ENCODE results near the gene BEAN1.
"Not testable (repeated sequence)": the region's sequence is repeated elsewhere in the genome, so short reads cannot be mapped to it uniquely, and the experiment has no call there.

The BEAN1 gene

GRCh38 chr16:66444049-66444481 is 17.0 kb downstream of the BEAN1 start:
- Histone ChIP-seq H3K4me3 (ENCODE audit: low read length in 2 of 2) (no peak overlapping the region), H3K27ac (ENCODE audit: low read length) (no peak overlapping the region), H3K9me3 (ENCODE audit: control insufficient read depth in 2 of 2, low read length in 2 of 2) (no peaks in the 10 kb centered on the region), H3K4me1 (ENCODE audit: control insufficient read depth, insufficient read depth, low read length) (no peaks in the 10 kb centered on the region), H3K27me3 (ENCODE audit: control insufficient read depth in 1 of 2, insufficient read depth in 2 of 2, low read length in 2 of 2) (peaks cover 2 to 9% of the 10 kb centered on the region in 2 donors), H3K36me3 (ENCODE audit: control insufficient read depth in 2 of 2, insufficient read depth in 2 of 2, low read length in 2 of 2) (no peaks in the 10 kb centered on the region), H3K9ac (ENCODE audit: low read length in 2 of 2) (no peak overlapping the region)

GRCh38 chr16:66446737-66447136 is 19.6 kb downstream of the BEAN1 start:
- Histone ChIP-seq H3K4me3 (ENCODE audit: low read length in 2 of 2) (no peak overlapping the region), H3K4me1 (ENCODE audit: control insufficient read depth, insufficient read depth, low read length) (no peaks in the 10 kb centered on the region), H3K9me3 (ENCODE audit: control insufficient read depth in 2 of 2, low read length in 2 of 2) (no peaks in the 10 kb centered on the region), H3K27me3 (ENCODE audit: control insufficient read depth in 1 of 2, insufficient read depth in 2 of 2, low read length in 2 of 2) (peaks cover 0 to 6% of the 10 kb centered on the region in 2 donors), H3K36me3 (ENCODE audit: control insufficient read depth in 2 of 2, insufficient read depth in 2 of 2, low read length in 2 of 2) (no peaks in the 10 kb centered on the region), H3K9ac (ENCODE audit: low read length in 2 of 2) (no peak overlapping the region), H3K27ac (ENCODE audit: low read length) (no peak overlapping the region)

- Histone ChIP-seq H3K27me3 (ENCODE audit: control insufficient read depth in 1 of 2, insufficient read depth in 2 of 2, low read length in 2 of 2) (peaks cover 0 to 6% of the 10 kb centered on the region in 2 donors), H3K9me3 (ENCODE audit: control insufficient read depth in 2 of 2, low read length in 2 of 2) (no peaks in the 10 kb centered on the region), H3K4me1 (ENCODE audit: control insufficient read depth, insufficient read depth, low read length) (no peaks in the 10 kb centered on the region), H3K36me3 (ENCODE audit: control insufficient read depth in 2 of 2, insufficient read depth in 2 of 2, low read length in 2 of 2) (no peaks in the 10 kb centered on the region), H3K27ac (ENCODE audit: low read length) (no peak overlapping the region), H3K9ac (ENCODE audit: low read length in 2 of 2) (no peak overlapping the region), H3K4me3 (ENCODE audit: low read length in 2 of 2) (no peak overlapping the region)
Measured at GRCh38 chr16:66447491-66447890, 20.4 kb downstream of the BEAN1 start.

- Histone ChIP-seq H3K9ac (ENCODE audit: low read length in 2 of 2) (no peak overlapping the region), H3K9me3 (ENCODE audit: control insufficient read depth in 2 of 2, low read length in 2 of 2) (no peaks in the 10 kb centered on the region), H3K4me1 (ENCODE audit: control insufficient read depth, insufficient read depth, low read length) (no peaks in the 10 kb centered on the region), H3K27me3 (ENCODE audit: control insufficient read depth in 1 of 2, insufficient read depth in 2 of 2, low read length in 2 of 2) (no peaks in the 10 kb centered on the region), H3K27ac (ENCODE audit: low read length) (no peak overlapping the region), H3K4me3 (ENCODE audit: low read length in 2 of 2) (no peak overlapping the region), H3K36me3 (ENCODE audit: control insufficient read depth in 2 of 2, insufficient read depth in 2 of 2, low read length in 2 of 2) (no peaks in the 10 kb centered on the region)
Measured at GRCh38 chr16:66451548-66451947, 24.5 kb downstream of the BEAN1 start.

- not testable (repeated sequence) for H3K4me3 ChIP-seq (ENCODE audit: low read length in 2 of 2); H3K4me1 ChIP-seq (ENCODE audit: control insufficient read depth, insufficient read depth, low read length); H3K27me3 ChIP-seq (ENCODE audit: control insufficient read depth in 1 of 2, insufficient read depth in 2 of 2, low read length in 2 of 2); H3K9ac ChIP-seq (ENCODE audit: low read length in 2 of 2); H3K27ac ChIP-seq (ENCODE audit: low read length); H3K9me3 ChIP-seq (ENCODE audit: control insufficient read depth in 2 of 2, low read length in 2 of 2); H3K36me3 ChIP-seq (ENCODE audit: control insufficient read depth in 2 of 2, insufficient read depth in 2 of 2, low read length in 2 of 2)
Measured at GRCh38 chr16:66453230-66453629, 26.1 kb downstream of the BEAN1 start.

- H3K4me3 ChIP-seq (ENCODE audit: low read length in 2 of 2) = no peak overlapping the region
- peaks cover 11 to 20% of the 10 kb centered on the region in 2 donors for H3K27me3 ChIP-seq (ENCODE audit: control insufficient read depth in 1 of 2, insufficient read depth in 2 of 2, low read length in 2 of 2)
- H3K9ac ChIP-seq (ENCODE audit: low read length in 2 of 2) = no peak overlapping the region
- H3K27ac ChIP-seq (ENCODE audit: low read length) = no peak overlapping the region
- no peaks in the 10 kb centered on the region for H3K36me3 ChIP-seq (ENCODE audit: control insufficient read depth in 2 of 2, insufficient read depth in 2 of 2, low read length in 2 of 2)
- H3K9me3 ChIP-seq (ENCODE audit: control insufficient read depth in 2 of 2, low read length in 2 of 2) = no peaks in the 10 kb centered on the region
- no peaks in the 10 kb centered on the region for H3K4me1 ChIP-seq (ENCODE audit: control insufficient read depth, insufficient read depth, low read length)
Measured at GRCh38 chr16:66454751-66455150, 27.7 kb downstream of the BEAN1 start.

- Histone ChIP-seq H3K9me3 (ENCODE audit: control insufficient read depth in 2 of 2, low read length in 2 of 2) (no peaks in the 10 kb centered on the region), H3K4me1 (ENCODE audit: control insufficient read depth, insufficient read depth, low read length) (no peaks in the 10 kb centered on the region), H3K9ac (ENCODE audit: low read length in 2 of 2) (no peak overlapping the region), H3K27ac (ENCODE audit: low read length) (no peak overlapping the region), H3K4me3 (ENCODE audit: low read length in 2 of 2) (no peak overlapping the region), H3K27me3 (ENCODE audit: control insufficient read depth in 1 of 2, insufficient read depth in 2 of 2, low read length in 2 of 2) (peaks cover 23% of the 10 kb centered on the region in 2 donors), H3K36me3 (ENCODE audit: control insufficient read depth in 2 of 2, insufficient read depth in 2 of 2, low read length in 2 of 2) (no peaks in the 10 kb centered on the region)
Measured at GRCh38 chr16:66455970-66456369, 28.9 kb downstream of the BEAN1 start.

- H3K27ac ChIP-seq (ENCODE audit: low read length) = no peak overlapping the region
- H3K9me3 ChIP-seq (ENCODE audit: control insufficient read depth in 2 of 2, low read length in 2 of 2) = no peaks in the 10 kb centered on the region
- peaks cover 24 to 25% of the 10 kb centered on the region in 2 donors for H3K27me3 ChIP-seq (ENCODE audit: control insufficient read depth in 1 of 2, insufficient read depth in 2 of 2, low read length in 2 of 2)
- H3K36me3 ChIP-seq (ENCODE audit: control insufficient read depth in 2 of 2, insufficient read depth in 2 of 2, low read length in 2 of 2) = no peaks in the 10 kb centered on the region
- no peak overlapping the region for H3K9ac ChIP-seq (ENCODE audit: low read length in 2 of 2)
- H3K4me1 ChIP-seq (ENCODE audit: control insufficient read depth, insufficient read depth, low read length) = no peaks in the 10 kb centered on the region
- H3K4me3 ChIP-seq (ENCODE audit: low read length in 2 of 2) = no peak overlapping the region
Measured at GRCh38 chr16:66457888-66458287, 30.8 kb downstream of the BEAN1 start.

GRCh38 chr16:66458292-66458691 is 31.2 kb downstream of the BEAN1 start:
- Histone ChIP-seq H3K4me1 (ENCODE audit: control insufficient read depth, insufficient read depth, low read length) (no peaks in the 10 kb centered on the region), H3K9me3 (ENCODE audit: control insufficient read depth in 2 of 2, low read length in 2 of 2) (no peaks in the 10 kb centered on the region), H3K27me3 (ENCODE audit: control insufficient read depth in 1 of 2, insufficient read depth in 2 of 2, low read length in 2 of 2) (peaks cover 24 to 25% of the 10 kb centered on the region in 2 donors), H3K4me3 (ENCODE audit: low read length in 2 of 2) (no peak overlapping the region), H3K27ac (ENCODE audit: low read length) (no peak overlapping the region), H3K36me3 (ENCODE audit: control insufficient read depth in 2 of 2, insufficient read depth in 2 of 2, low read length in 2 of 2) (no peaks in the 10 kb centered on the region), H3K9ac (ENCODE audit: low read length in 2 of 2) (no peak overlapping the region)

GRCh38 chr16:66458853-66459252 is 31.8 kb downstream of the BEAN1 start:
- H3K36me3 ChIP-seq (ENCODE audit: control insufficient read depth in 2 of 2, insufficient read depth in 2 of 2, low read length in 2 of 2) = no peaks in the 10 kb centered on the region
- H3K9me3 ChIP-seq (ENCODE audit: control insufficient read depth in 2 of 2, low read length in 2 of 2) = no peaks in the 10 kb centered on the region
- H3K27ac ChIP-seq (ENCODE audit: low read length) = no peak overlapping the region
- H3K4me3 ChIP-seq (ENCODE audit: low read length in 2 of 2) = no peak overlapping the region
- peaks cover 24 to 25% of the 10 kb centered on the region in 2 donors for H3K27me3 ChIP-seq (ENCODE audit: control insufficient read depth in 1 of 2, insufficient read depth in 2 of 2, low read length in 2 of 2)
- H3K9ac ChIP-seq (ENCODE audit: low read length in 2 of 2) = no peak overlapping the region
- no peaks in the 10 kb centered on the region for H3K4me1 ChIP-seq (ENCODE audit: control insufficient read depth, insufficient read depth, low read length)

GRCh38 chr16:66459878-66460277 is 32.8 kb downstream of the BEAN1 start:
- no peaks in the 10 kb centered on the region for H3K4me1 ChIP-seq (ENCODE audit: control insufficient read depth, insufficient read depth, low read length)
- H3K36me3 ChIP-seq (ENCODE audit: control insufficient read depth in 2 of 2, insufficient read depth in 2 of 2, low read length in 2 of 2) = no peaks in the 10 kb centered on the region
- H3K4me3 ChIP-seq (ENCODE audit: low read length in 2 of 2) = no peak overlapping the region
- no peak overlapping the region for H3K27ac ChIP-seq (ENCODE audit: low read length)
- no peak overlapping the region for H3K9ac ChIP-seq (ENCODE audit: low read length in 2 of 2)
- no peaks in the 10 kb centered on the region for H3K9me3 ChIP-seq (ENCODE audit: control insufficient read depth in 2 of 2, low read length in 2 of 2)
- peaks cover 24 to 25% of the 10 kb centered on the region in 2 donors for H3K27me3 ChIP-seq (ENCODE audit: control insufficient read depth in 1 of 2, insufficient read depth in 2 of 2, low read length in 2 of 2)
